Ramos (cell line): ENCODE results near the gene SLC6A11.

Experiments
- in situ Hi-C: fragments of 300-500 bp; cut with MboI; formaldehyde crosslinking; loops from one replicate; pipeline ENCODE4 v1.14.3; 2022; ENCODE audit warnings: low sequenced_read_pairs; ENCODE audit not compliant: unreplicated experiment

SLC6A11 gene

GRCh38 chr3:10816019-10816862 is at the start of gene SLC6A11:
SLC6A11 (plus strand) TSS chr3:10816228; CDS start chr3:10816266, 38 bp downstream.
- in situ Hi-C loops = no loop called here

- in situ Hi-C loops = no loop called here
Observed at GRCh38 chr3:10768708-10769394, 47.2 kb upstream of the SLC6A11 start.

- in situ Hi-C loops = no loop called here
Observed at GRCh38 chr3:10770547-10770946, 45.5 kb upstream of the SLC6A11 start.

GRCh38 chr3:10770981-10771380 is 45.0 kb upstream of the SLC6A11 start:
- in situ Hi-C loops = no loop called here

GRCh38 chr3:10771486-10772270 is 44.4 kb upstream of the SLC6A11 start:
- in situ Hi-C loops = no loop called here

- in situ Hi-C loops = no loop called here
Observed at GRCh38 chr3:10772271-10773161, 43.5 kb upstream of the SLC6A11 start.

GRCh38 chr3:10774129-10774670 is 41.8 kb upstream of the SLC6A11 start:
- in situ Hi-C loops = no loop called here

- in situ Hi-C loops = no loop called here
Observed at GRCh38 chr3:10774825-10775224, 41.2 kb upstream of the SLC6A11 start.

- in situ Hi-C loops = no loop called here
Observed at GRCh38 chr3:10775259-10775658, 40.8 kb upstream of the SLC6A11 start.

- in situ Hi-C loops = no loop called here
Observed at GRCh38 chr3:10775828-10776227, 40.2 kb upstream of the SLC6A11 start.

- in situ Hi-C loops = no loop called here
Observed at GRCh38 chr3:10777627-10778026, 38.4 kb upstream of the SLC6A11 start.

- in situ Hi-C loops = no loop called here
Observed at GRCh38 chr3:10778492-10779292, 37.3 kb upstream of the SLC6A11 start.

GRCh38 chr3:10779293-10779805 is 36.7 kb upstream of the SLC6A11 start:
- in situ Hi-C loops = no loop called here

GRCh38 chr3:10780243-10780642 is 35.8 kb upstream of the SLC6A11 start:
- in situ Hi-C loops = no loop called here

GRCh38 chr3:10780922-10781321 is 35.1 kb upstream of the SLC6A11 start:
- in situ Hi-C loops = no loop called here

- in situ Hi-C loops = no loop called here
Observed at GRCh38 chr3:10781981-10782380, 34.0 kb upstream of the SLC6A11 start.

GRCh38 chr3:10783360-10784351 is 32.4 kb upstream of the SLC6A11 start:
- in situ Hi-C loops = no loop called here
